B cell (primary cell): ENCODE data around the gene ZNF304.

Experiments used
- CTCF ChIP-seq: fragments of 200-600 bp; IDR thresholded peaks from one replicate; pipeline ENCODE4 v1.8.0; 2022; ENCODE audit warnings: antibody characterized with exemption, mild to moderate bottlenecking
- EZH2 ChIP-seq: IDR thresholded peaks from 2 replicates; pipeline ENCODE4 v1.6.1; 2012; ENCODE audit warnings: borderline replicate concordance, low read depth, mild to moderate bottlenecking, moderate library complexity, low read length; ENCODE audit not compliant: insufficient read depth, poor library complexity, severe bottlenecking

- TF ChIP-seq CTCF (no peak), EZH2 (no peak)
Measured at GRCh38 chr19:57355916-57356315, 4.8 kb downstream of the ZNF304 start.
